ENCODE results near the gene GRB10.

DNA sequence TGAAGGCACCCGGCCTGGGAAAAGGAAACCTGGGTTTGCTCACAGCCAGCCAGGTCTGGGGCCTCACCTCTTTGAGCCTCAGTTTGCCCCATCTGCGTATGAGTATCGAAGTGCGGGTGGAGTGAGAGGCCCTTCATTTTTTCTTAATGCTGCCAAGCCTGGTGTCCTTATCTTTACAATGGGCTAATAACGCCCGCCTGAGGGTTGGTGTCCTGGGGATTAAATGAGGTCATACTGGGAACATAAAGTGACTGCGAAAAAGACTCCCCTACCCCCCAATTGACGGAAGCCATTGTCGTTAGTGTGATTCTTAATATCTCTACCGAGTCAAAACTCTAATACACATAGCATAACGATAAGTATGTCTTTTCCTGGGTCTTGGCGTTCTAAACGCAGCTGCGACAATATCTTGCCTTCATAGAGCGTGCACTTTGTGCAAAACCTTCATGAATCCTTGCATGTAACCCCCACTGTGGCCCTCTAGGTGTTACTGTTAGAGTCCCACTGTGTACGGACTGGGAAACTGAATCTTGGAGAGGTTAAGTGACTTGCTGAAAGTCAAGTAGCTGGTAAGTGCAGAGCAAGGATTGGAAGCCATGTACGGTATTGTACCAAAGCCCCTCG lies 11.4 kb upstream of the GRB10 start:
- no peak for TF ChIP-seq CTCF (IDR thresholded peaks at IDR 0.05)
- TF ChIP-seq POLR2A (IDR thresholded peaks at IDR 0.05): no peak
